Stimulated activated CD8-positive, alpha-beta memory T cell treated with anti-CD3 and anti-CD28 coated beads, Interleukin-7, amount 100 ng/mL, for 1 hour (primary cell): ENCODE data around the gene SLC2A4.
A peak's percentile ranks its signal among the peaks of the same experiment; 100 is the strongest.
"Not testable (repeated sequence)": the region's sequence is repeated elsewhere in the genome, so short reads cannot be mapped to it uniquely, and the experiment has no call there.

Source experiments
- DNase-seq, 2 donors: peaks; one replicate each; pipeline ENCODE4 v3.0.0-alpha.2; 2020; ENCODE audit warnings: low read depth in 2 of 2

Gene SLC2A4

GRCh38 chr17:7281074-7281952 lies at the start of gene SLC2A4:
TSS of gene SLC2A4 (plus strand) at chr17:7281718. CDS start at chr17:7281935, 217 bp downstream.
- peak; percentile 52 to 63 for DNase-seq

- DNase-seq, result no peak
These were observed 49.4 kb upstream of the SLC2A4 start for GRCh38 chr17:7232114-7232513.

GRCh38 chr17:7233701-7234082 lies 47.8 kb upstream of the SLC2A4 start:
- DNase-seq, result no peak

GRCh38 chr17:7234083-7234951 lies 47.2 kb upstream of the SLC2A4 start, which contains the start of gene DVL2:
TSS of gene DVL2 (minus strand) at chr17:7234517. CDS start at chr17:7234262, 255 bp downstream.
- peak; percentile 88 to 89 for DNase-seq

- no peak for DNase-seq
These were observed 45.5 kb upstream of the SLC2A4 start for GRCh38 chr17:7235693-7236665.

GRCh38 chr17:7236808-7237207 lies 44.7 kb upstream of the SLC2A4 start:
- DNase-seq, result no peak

- DNase-seq, result no peak
These were observed 44.2 kb upstream of the SLC2A4 start for GRCh38 chr17:7237266-7237760.

GRCh38 chr17:7237761-7238419 lies 43.6 kb upstream of the SLC2A4 start:
- DNase-seq, result peak; percentile 65 to 71

- no peak for DNase-seq
These were observed 43.0 kb upstream of the SLC2A4 start for GRCh38 chr17:7238420-7239090.

- DNase-seq, result peak; percentile 93
These were observed 42.2 kb upstream of the SLC2A4 start, which contains the start of gene PHF23 for GRCh38 chr17:7239091-7240027. TSS of gene PHF23 (minus strand) at chr17:7239457. CDS start at chr17:7239279, 178 bp downstream.

- no peak for DNase-seq
These were observed 41.1 kb upstream of the SLC2A4 start for GRCh38 chr17:7240375-7240774.

- no peak for DNase-seq
These were observed 40.3 kb upstream of the SLC2A4 start for GRCh38 chr17:7241090-7241733.

- DNase-seq, result peak; percentile 93
These were observed 39.5 kb upstream of the SLC2A4 start, which contains the start of gene GABARAP for GRCh38 chr17:7241783-7242716. TSS of gene GABARAP (minus strand) at chr17:7242449. CDS start at chr17:7242330, 119 bp downstream.

GRCh38 chr17:7242717-7243452 lies 38.6 kb upstream of the SLC2A4 start:
- peak; percentile 87 for DNase-seq

GRCh38 chr17:7243453-7243729 lies 38.1 kb upstream of the SLC2A4 start:
- no peak for DNase-seq

GRCh38 chr17:7243838-7244237 lies 37.7 kb upstream of the SLC2A4 start:
- DNase-seq, result not testable (repeated sequence)
